Motor neuron (in vitro differentiated cells): ENCODE results near the gene SLC7A10. TPM values are rescaled to one million over a fixed set of nuclear protein-coding genes. Genes with fewer than 3 reads are reported as not detected.

Experiments used
- ATAC-seq, 8 experiments: fragments of 200-7000 bp; cut with Tn5 transposase; replicated peaks in 6 of 8; 2 replicates each; pipeline ENCODE4 v1.8.0; 2021; ENCODE audit warnings: mild to moderate bottlenecking in 8 of 8, moderate library complexity in 8 of 8
- H3K27ac ChIP-seq, 2 donors: fragments of 250-450 bp; sonication (Bioruptor Pico); 2 replicates each; pipeline ENCODE4 v1.9.0; 2021; ENCODE audit warnings: antibody characterized with exemption in 2 of 2, mild to moderate bottlenecking in 2 of 2, moderate library complexity in 1 of 2
- H3K4me1 ChIP-seq, 2 donors: fragments of 250-450 bp; sonication (Bioruptor Pico); replicated peaks in 1 of 2; 2 replicates each; pipeline ENCODE4 v1.6.1; 2021; ENCODE audit warnings: antibody characterized with exemption in 2 of 2, mild to moderate bottlenecking in 2 of 2, moderate library complexity in 1 of 2
- H3K4me3 ChIP-seq, 5 donors: fragments of 250-450 bp; sonication (Bioruptor Pico); 2 replicates each; pipeline ENCODE4 v1.9.0; 2021; ENCODE audit warnings: antibody characterized with exemption in 5 of 5, mild to moderate bottlenecking in 5 of 5, moderate library complexity in 4 of 5
- WGBS, 10 experiments: fragments of 450-650 bp; shearing (Covaris generic); methylation state at CpG; one replicate each; pipeline ENCODE4 v1.0.0; 2022; 5-methylcytosine and 5-hydroxymethylcytosine counted together
- in situ Hi-C, 9 experiments: fragments of 400-800 bp; cut with MboI; loops; one replicate each; pipeline ENCODE4 v1.15.0; 2021; ENCODE audit warnings: low sequenced_read_pairs in 9 of 9, low pct_unique_long_range_greater_than_20kb in 2 of 9; ENCODE audit not compliant: unreplicated experiment in 9 of 9
- total RNA-seq, 8 experiments: library from RNA; unstranded; fragments of 300-600 nt; gene quantifications; 2 replicates each; pipeline versions ENCODE4 v1.2.3 to v1.2.4, GENCODE V29; 2022

The SLC7A10 gene
- total RNA-seq, 8 experiments from 2014 or later, result 0.20 to 1.7 (median 0.43) TPM

DNA sequence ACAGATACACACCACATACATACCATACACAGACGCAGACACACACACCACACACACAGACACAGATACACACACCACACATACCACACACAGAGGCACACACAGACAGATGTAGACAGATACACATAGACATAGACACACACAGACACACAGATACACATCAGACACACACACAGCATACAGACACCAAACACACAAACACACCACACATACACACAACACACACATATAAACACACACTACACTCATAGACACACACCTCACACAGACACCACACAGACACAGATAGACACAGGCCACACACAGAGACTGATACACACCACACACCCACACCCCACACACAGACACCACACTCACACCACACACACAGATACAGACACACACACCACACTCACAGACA, 24.9 kb upstream of the SLC7A10 start:
- Histone ChIP-seq H3K4me3 (no peak overlapping the region), H3K27ac (no peak overlapping the region), H3K4me1 (peaks cover 5 to 21% of the 10 kb centered on the region in 2 donors)
- WGBS, 10 experiments, result no CpG with 5 or more reads among the region's 1 CpG
- in situ Hi-C loops, result no loop called here
- no peak for ATAC-seq

DNA sequence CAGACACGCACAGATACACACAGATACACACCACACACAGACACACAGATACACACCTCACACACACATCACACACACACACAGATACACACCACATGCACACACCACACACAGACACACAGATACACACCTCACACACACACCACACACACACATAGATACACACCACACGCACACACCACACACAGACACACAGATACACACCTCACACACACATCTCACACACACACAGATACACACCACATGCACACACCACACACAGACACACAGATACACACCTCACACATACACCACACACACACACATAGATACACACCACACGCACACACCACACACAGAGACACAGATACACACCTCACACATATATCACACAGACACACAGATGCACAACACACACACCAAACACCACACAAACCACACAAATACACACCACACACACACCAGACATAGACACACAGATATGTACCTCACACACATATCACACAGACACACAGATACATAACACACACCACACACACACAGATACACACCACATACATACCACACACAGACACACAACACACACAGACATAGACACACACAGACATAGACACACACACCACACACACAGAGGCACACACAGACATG, 24.2 kb upstream of the SLC7A10 start:
- WGBS, 10 experiments, result 88% methylated on average over 1 of the region's 3 CpGs; no CpG with 5 or more reads in 9 of the 10 experiments
- Histone ChIP-seq H3K4me3 (no peak overlapping the region), H3K4me1 (peaks cover 5 to 21% of the 10 kb centered on the region in 2 donors), H3K27ac (no peak overlapping the region)
- no peak for ATAC-seq
- in situ Hi-C loops, result loop anchor here in 5 of 9 experiments (10.0 to 25.0 kb wide), 3 partner anchors 155 to 512 kb away; no protein-coding TSS in a partner anchor

DNA sequence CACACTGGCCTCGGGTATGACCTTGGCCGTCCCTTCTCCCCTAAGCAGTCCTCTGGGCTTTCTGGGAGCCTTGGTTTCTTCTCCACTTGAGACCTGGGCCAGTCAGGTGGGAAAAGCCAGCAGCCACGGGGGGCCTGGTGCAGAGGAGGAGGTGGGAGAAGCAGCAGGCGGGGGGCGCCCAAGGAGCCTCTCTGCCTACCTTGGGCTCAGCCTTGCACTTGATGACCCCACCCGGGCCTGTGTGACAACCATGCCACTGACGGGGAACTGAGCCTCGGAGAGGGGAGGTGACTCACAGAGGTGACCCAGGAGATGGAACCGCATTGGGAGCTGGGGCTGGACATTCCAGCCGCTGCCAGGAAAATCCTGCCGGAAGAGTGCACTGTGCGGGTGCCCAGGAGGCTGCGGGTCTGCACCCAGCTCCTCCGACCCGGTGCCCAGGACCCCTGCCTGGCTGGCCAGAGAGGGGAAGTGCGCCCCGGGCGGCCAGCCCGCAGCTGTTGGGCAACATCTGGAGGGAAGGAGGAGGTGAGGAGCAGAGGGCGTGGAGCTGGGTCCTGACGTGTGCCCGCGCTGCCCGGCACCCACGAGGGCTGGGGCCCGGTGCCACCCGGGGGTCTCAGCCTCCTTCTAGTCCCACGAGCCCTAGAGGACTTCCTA, 23.4 kb upstream of the SLC7A10 start:
- WGBS, 10 experiments, result 0 to 93% (median 60%) methylated on average over 1 to 8 of the region's 28 CpGs; no CpG with 5 or more reads in 5 of the 10 experiments
- peak overlapping the region in 1 of 2 donors; percentile 56 for H3K27ac ChIP-seq
- in situ Hi-C loops, result loop anchor here in 5 of 9 experiments (10.0 to 25.0 kb wide), 3 partner anchors 156 to 513 kb away; no protein-coding TSS in a partner anchor

DNA sequence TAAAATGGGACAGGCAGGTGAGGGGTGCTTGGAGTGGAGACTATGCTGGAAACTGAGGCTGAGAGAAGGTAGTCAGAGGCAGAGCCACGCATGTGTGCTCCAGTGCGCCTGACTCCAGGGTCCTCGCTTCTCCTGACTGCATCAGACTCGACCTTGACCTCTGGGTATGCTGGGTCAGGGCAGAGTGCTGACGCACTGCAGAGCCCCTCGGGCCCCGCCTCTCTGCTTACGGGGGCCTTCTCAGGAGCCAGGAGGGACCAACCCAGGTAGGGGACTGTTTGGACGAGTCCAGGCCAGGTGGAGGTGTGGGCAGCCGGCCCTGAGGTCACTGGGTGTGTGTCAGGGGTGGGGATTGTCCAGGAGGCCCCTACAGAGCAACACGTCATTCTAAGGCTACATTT, 22.9 kb upstream of the SLC7A10 start:
- in situ Hi-C loops, result loop anchor here in 5 of 9 experiments (10.0 to 25.0 kb wide), 3 partner anchors 156 to 514 kb away; no protein-coding TSS in a partner anchor
- Histone ChIP-seq H3K4me3 (no peak overlapping the region), H3K4me1 (peaks cover 5 to 21% of the 10 kb centered on the region in 2 donors), H3K27ac (peak overlapping the region in 1 of 2 donors; percentile 56)
- 52 to 76% (median 58%) methylated on average over 3 to 8 of the region's 11 CpGs; no CpG with 5 or more reads in 6 of the 10 experiments for WGBS, 10 experiments
- ATAC-seq, result peak in 4 of 8 experiments; percentile 24 to 32 (median 26)

More for the DNA sequence above, 23.4 kb upstream of the SLC7A10 start:
- peaks cover 5 to 21% of the 10 kb centered on the region in 2 donors for H3K4me1 ChIP-seq
- peak in 6 of 8 experiments; percentile 38 to 66 (median 59) for ATAC-seq
- no peak overlapping the region for H3K4me3 ChIP-seq

DNA sequence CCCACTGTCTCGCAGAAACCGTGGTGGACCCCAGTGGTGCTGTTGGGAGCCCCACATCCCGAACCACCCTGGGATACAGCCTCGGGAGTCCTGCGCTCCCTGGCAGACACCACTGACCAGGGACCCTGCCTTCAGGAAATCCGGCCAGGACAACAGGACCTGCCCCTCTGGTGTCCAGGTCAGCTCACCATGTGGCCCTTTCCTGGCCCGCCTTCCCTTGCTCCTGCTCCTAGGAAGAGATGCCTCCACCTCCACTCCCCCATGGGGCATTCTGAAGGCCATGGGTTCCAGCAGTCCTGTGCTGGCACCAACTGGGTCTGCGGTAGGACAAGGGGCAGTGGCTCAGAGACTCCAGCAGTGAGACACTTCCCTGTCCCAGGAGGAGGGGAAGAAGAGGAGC, 22.5 kb upstream of the SLC7A10 start:
- Histone ChIP-seq H3K4me1 (peaks cover 5 to 21% of the 10 kb centered on the region in 2 donors), H3K27ac (no peak overlapping the region), H3K4me3 (no peak overlapping the region)
- peak in 1 of 8 experiments; percentile 14 for ATAC-seq
- 80 to 94% (median 83%) methylated on average over 1 to 4 of the region's 8 CpGs; no CpG with 5 or more reads in 7 of the 10 experiments for WGBS, 10 experiments
- in situ Hi-C loops, result loop anchor here in 5 of 9 experiments (10.0 to 25.0 kb wide), 3 partner anchors 157 to 514 kb away; no protein-coding TSS in a partner anchor

DNA sequence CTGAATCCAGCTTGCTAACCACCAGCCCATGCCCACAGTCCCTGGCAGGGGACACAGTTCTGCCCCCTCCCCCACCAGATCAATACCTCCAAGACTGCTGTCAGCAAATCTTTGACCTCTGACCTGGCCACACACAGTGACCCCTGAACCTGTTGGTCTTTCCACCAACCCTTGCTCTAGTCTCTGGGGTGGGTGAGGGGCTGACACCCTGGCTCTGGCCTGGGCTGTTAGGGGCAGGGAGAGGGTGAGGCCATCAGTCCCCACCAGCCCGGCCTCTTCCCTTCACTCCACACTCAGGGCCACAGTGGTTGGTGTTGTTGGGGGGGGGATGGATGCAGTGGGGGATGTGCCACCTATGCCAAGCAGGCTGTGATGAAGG, 21.8 kb upstream of the SLC7A10 start:
- Histone ChIP-seq H3K4me3 (no peak overlapping the region), H3K27ac (no peak overlapping the region), H3K4me1 (peaks cover 5 to 21% of the 10 kb centered on the region in 2 donors)
- ATAC-seq, result no peak
- 50% methylated on average over 1 of the region's 1 CpG; no CpG with 5 or more reads in 9 of the 10 experiments for WGBS, 10 experiments
- in situ Hi-C loops, result loop anchor here in 5 of 9 experiments (10.0 to 25.0 kb wide), 3 partner anchors 157 to 515 kb away; no protein-coding TSS in a partner anchor

DNA sequence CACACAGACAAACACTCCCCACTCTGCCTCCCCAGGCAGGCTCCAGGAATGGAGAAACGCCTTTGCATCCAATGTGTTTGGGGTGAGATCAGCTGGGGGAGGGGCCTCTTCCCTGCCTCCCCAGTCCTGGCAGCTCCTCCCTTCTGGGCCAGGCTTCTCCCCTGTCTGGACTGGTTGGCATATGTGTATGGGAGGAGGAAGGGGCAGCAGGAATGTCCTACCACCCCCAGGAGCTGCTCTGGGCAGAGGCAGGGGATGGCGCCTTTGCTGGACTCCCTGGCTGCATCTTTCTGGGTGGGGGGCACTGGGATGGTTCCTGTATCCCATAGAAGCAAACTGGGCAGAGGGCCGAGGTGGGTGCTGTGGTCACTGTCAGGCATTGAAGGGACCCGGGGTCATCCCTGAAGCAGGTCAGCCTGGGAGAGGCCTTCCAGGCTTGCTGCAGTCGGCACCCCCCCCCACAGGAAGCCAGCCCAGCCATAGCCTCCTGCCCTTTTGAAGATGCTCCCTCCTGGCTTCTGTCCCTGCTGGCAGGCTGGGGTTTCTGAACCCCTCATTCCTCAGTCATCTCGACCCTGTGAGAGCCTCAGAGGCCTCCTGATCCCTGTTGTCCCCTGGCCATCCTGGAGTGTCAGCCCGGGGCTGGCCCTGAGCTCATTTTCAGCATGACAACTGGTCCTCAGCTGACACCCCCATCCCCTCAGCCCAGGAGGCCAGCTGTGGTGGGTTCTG, 21.2 kb upstream of the SLC7A10 start:
- 27% methylated on average over 3 of the region's 7 CpGs; no CpG with 5 or more reads in 9 of the 10 experiments for WGBS, 10 experiments
- in situ Hi-C loops, result loop anchor here in 5 of 9 experiments (10.0 to 25.0 kb wide), 3 partner anchors 158 to 515 kb away; no protein-coding TSS in a partner anchor
- peak in 2 of 8 experiments; percentile 63 to 70 for ATAC-seq
- Histone ChIP-seq H3K4me3 (no peak overlapping the region), H3K4me1 (peaks cover 5 to 21% of the 10 kb centered on the region in 2 donors), H3K27ac (no peak overlapping the region)

DNA sequence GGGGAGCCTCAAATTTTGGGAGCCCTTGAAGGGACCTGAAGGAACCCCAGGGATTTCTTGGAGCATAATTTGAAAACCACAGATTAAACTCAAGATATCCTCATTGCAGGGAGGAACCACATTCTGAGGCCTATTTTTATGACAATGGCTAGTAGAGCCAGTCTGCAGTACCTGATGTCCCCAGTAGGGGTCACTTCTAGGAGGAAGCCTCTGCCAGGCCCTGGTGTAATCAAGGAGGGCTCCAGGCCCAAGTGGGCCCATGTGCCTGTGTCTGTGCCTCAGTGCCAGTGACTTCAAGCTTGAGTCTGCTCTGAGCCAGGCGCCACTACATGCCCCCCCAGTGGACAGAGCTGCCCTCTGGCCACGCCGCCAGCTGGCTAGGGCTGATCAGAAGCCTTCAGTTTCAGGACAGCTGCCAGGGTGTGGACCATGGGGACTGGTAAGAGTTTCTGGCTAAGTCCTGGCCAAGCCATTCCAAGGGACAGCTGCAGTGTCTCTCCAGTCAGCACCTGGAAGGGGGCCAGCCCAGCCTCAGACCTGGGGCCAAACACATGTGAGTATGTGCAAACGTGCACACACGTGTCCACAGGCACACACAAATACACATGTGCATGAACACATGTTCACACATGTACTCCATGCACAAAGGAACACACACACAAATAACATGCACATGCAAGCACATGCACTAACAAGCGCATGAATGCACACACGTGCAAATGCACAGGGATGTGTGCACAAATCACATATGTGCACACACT, 20.5 kb upstream of the SLC7A10 start:
- WGBS, 10 experiments, result 20 to 100% (median 63%) methylated on average over 1 to 4 of the region's 7 CpGs; no CpG with 5 or more reads in 4 of the 10 experiments
- peaks cover 4 to 19% of the 10 kb centered on the region in 2 donors for H3K4me1 ChIP-seq
- ATAC-seq, result peak in 1 of 8 experiments; percentile 9

DNA sequence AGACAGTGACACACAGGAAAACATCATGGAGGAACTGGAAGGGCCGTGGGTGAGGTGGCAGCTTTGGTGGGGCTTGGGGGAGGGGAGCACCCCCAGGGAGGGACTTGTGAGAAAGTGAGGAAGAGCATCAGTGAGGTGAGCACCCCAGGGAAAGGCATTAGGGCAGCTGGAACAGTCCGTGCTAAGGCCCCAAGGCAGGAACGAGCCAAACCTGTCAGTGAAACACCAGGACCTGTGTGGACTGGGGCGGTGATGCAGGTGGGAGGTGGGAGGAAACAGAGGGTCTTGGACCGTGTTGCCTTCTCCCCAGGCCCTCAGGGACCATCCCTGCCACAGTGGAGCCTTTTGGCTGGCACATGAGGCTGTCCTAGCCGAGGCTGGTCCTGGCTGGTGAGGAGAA, 17.3 kb upstream of the SLC7A10 start:
- H3K4me3 ChIP-seq, result no peak overlapping the region
- ATAC-seq, result no peak
- 40 to 95% (median 61%) methylated on average over 1 to 4 of the region's 6 CpGs; no CpG with 5 or more reads in 7 of the 10 experiments for WGBS, 10 experiments
- peaks cover 0 to 4% of the 10 kb centered on the region in 2 donors for H3K4me1 ChIP-seq
- in situ Hi-C loops, result loop anchor here in 5 of 9 experiments (10.0 to 25.0 kb wide), 3 partner anchors 162 to 519 kb away; no protein-coding TSS in a partner anchor
- H3K27ac ChIP-seq, result no peak overlapping the region

More for the DNA sequence above, 20.5 kb upstream of the SLC7A10 start:
- Histone ChIP-seq H3K27ac (no peak overlapping the region), H3K4me3 (no peak overlapping the region)
- in situ Hi-C loops, result loop anchor here in 5 of 9 experiments (10.0 to 25.0 kb wide), 3 partner anchors 159 to 516 kb away; no protein-coding TSS in a partner anchor

DNA sequence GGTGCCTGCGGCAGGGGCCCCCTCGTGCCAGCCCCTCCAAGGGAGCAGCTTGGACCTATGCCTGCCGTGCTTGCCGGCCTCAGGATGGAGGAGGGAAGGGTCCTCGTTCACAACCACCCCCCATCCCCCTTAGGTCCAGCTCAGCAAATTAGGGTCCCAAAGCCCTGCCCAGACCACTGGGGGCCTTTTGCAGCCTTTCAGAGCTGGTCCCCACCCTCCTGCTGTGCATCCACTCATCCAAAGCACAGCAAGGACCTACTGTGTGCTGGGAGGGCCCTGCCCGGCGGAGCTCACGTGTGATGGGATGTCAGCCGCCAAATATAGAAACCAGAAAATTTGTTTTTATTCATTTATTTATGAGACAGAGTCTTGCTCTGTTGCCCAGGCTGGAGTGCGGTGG, 16.5 kb upstream of the SLC7A10 start:
- in situ Hi-C loops, result loop anchor here in 5 of 9 experiments (10.0 to 25.0 kb wide), 3 partner anchors 163 to 520 kb away; no protein-coding TSS in a partner anchor

DNA sequence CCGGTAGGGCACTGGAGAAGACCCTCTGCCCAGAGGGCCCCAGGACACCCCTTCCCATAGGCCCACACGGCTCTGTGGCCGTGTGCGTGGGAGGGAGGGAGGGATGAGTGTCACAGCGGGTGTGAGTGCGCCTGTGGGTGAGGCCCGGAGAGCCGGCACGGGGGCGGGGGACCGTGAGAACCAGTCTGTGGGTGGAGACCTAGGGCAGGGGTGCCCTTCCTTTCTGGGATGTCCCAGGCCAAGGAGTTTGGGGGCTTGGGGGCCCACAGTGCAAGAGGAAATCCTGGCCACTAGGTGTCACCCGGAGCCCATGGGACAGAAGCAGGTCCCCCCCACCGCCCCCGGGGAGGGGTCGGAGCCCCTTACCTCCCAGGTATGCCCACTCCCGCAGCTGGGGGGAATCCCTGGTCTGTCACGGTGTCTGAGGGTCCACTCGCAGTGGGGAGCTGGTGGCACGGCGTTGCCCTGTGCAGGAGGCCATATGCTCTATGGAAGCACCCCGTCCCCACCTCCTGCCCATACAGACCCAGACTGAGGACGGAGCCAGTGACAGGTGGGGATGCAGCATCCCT, 16.0 kb upstream of the SLC7A10 start:
- no peak overlapping the region for H3K4me3 ChIP-seq
- H3K27ac ChIP-seq, result no peak overlapping the region
- 34% methylated on average over 4 of the region's 22 CpGs; no CpG with 5 or more reads in 9 of the 10 experiments for WGBS, 10 experiments
- peak; percentile 42 to 85 (median 62) for ATAC-seq
- no peaks in the 10 kb centered on the region for H3K4me1 ChIP-seq
- in situ Hi-C loops, result loop anchor here in 5 of 9 experiments (10.0 to 25.0 kb wide), 3 partner anchors 163 to 521 kb away; no protein-coding TSS in a partner anchor

More for the DNA sequence above, 16.5 kb upstream of the SLC7A10 start:
- Histone ChIP-seq H3K4me1 (no peaks in the 10 kb centered on the region), H3K4me3 (no peak overlapping the region), H3K27ac (no peak overlapping the region)
- 40 to 100% (median 88%) methylated on average over 1 to 5 of the region's 10 CpGs; no CpG with 5 or more reads in 7 of the 10 experiments for WGBS, 10 experiments
- no peak for ATAC-seq
